Measurements from ENCODE around the gene SLC25A41.

GRCh38 chr19:6421075-6422014, 12.2 kb downstream of the SLC25A41 start:
- no peak for TF ChIP-seq EZH2phosphoT487 (conservative IDR thresholded peaks at IDR 0.05; ENCODE audit: low read length)
- no peak for TF ChIP-seq CTCF (IDR thresholded peaks at IDR 0.05; ENCODE audit: insufficient read depth, low read length, poor library complexity, severe bottlenecking)

Data from SU-DHL-6 (cell line).